ENCODE results near the gene JUP.

JUP gene

GRCh38 chr17:41793784-41794539 lies 7.5 kb upstream of the JUP start:
- H3K4me3 ChIP-seq (ENCODE audit: low read length): no peak overlapping the region
- H3K27ac ChIP-seq (ENCODE audit: low read length): no peak overlapping the region
- no CpG with 5 or more reads among the region's 14 CpGs for WGBS (ENCODE audit: insufficient coverage, insufficient read length)
- H3K4me1 ChIP-seq (ENCODE audit: control insufficient read depth, insufficient read depth, low read length): peaks cover 5% of the 10 kb centered on the region; the same call in 1 of the 2 replicates
- DNase-seq (ENCODE audit: low read depth, low spot score): no peak
- H3K9me3 ChIP-seq (ENCODE audit: control insufficient read depth, insufficient read depth, low read length): no peaks in the 10 kb centered on the region
- H3K36me3 ChIP-seq (ENCODE audit: control insufficient read depth, insufficient read depth, low read length): no peaks in the 10 kb centered on the region
- H3K27me3 ChIP-seq (ENCODE audit: control insufficient read depth, insufficient read depth, low read length): no peaks in the 10 kb centered on the region

- Histone ChIP-seq H3K4me3 (ENCODE audit: low read length) (no peak overlapping the region), H3K27me3 (ENCODE audit: control insufficient read depth, insufficient read depth, low read length) (no peaks in the 10 kb centered on the region), H3K27ac (ENCODE audit: low read length) (no peak overlapping the region), H3K36me3 (ENCODE audit: control insufficient read depth, insufficient read depth, low read length) (no peaks in the 10 kb centered on the region), H3K9me3 (ENCODE audit: control insufficient read depth, insufficient read depth, low read length) (no peaks in the 10 kb centered on the region), H3K4me1 (ENCODE audit: control insufficient read depth, insufficient read depth, low read length) (peaks cover 5% of the 10 kb centered on the region; the same call in 1 of the 2 replicates)
- DNase-seq (ENCODE audit: low read depth, low spot score): no peak
- WGBS (ENCODE audit: insufficient coverage, insufficient read length): no CpG with 5 or more reads among the region's 22 CpGs
These were observed 6.6 kb upstream of the JUP start for GRCh38 chr17:41792845-41793783.

GRCh38 chr17:41787021-41787418 lies 509 bp upstream of the JUP start:
- H3K36me3 ChIP-seq (ENCODE audit: control insufficient read depth, insufficient read depth, low read length): no peaks in the 10 kb centered on the region
- H3K4me3 ChIP-seq (ENCODE audit: low read length): no peak overlapping the region
- no peak for DNase-seq (ENCODE audit: low read depth, low spot score)
- peaks cover 2% of the 10 kb centered on the region; the same call in 1 of the 2 replicates for H3K4me1 ChIP-seq (ENCODE audit: control insufficient read depth, insufficient read depth, low read length)
- H3K27ac ChIP-seq (ENCODE audit: low read length): no peak overlapping the region
- no peaks in the 10 kb centered on the region for H3K27me3 ChIP-seq (ENCODE audit: control insufficient read depth, insufficient read depth, low read length)
- WGBS (ENCODE audit: insufficient coverage, insufficient read length): no CpG with 5 or more reads among the region's 4 CpGs
- H3K9me3 ChIP-seq (ENCODE audit: control insufficient read depth, insufficient read depth, low read length): no peaks in the 10 kb centered on the region

GRCh38 chr17:41785859-41786226 lies 668 bp downstream of the JUP start:
- Histone ChIP-seq H3K9me3 (ENCODE audit: control insufficient read depth, insufficient read depth, low read length) (no peaks in the 10 kb centered on the region), H3K36me3 (ENCODE audit: control insufficient read depth, insufficient read depth, low read length) (no peaks in the 10 kb centered on the region), H3K4me3 (ENCODE audit: low read length) (peak overlapping the region; percentile 79; the same call in 1 of the 2 replicates), H3K27ac (ENCODE audit: low read length) (no peak overlapping the region), H3K4me1 (ENCODE audit: control insufficient read depth, insufficient read depth, low read length) (peaks cover 2% of the 10 kb centered on the region; the same call in 1 of the 2 replicates), H3K27me3 (ENCODE audit: control insufficient read depth, insufficient read depth, low read length) (no peaks in the 10 kb centered on the region)
- no peak for DNase-seq (ENCODE audit: low read depth, low spot score)
- WGBS (ENCODE audit: insufficient coverage, insufficient read length): no CpG with 5 or more reads among the region's 22 CpGs

- DNase-seq (ENCODE audit: low read depth, low spot score): no peak
- H3K4me3 ChIP-seq (ENCODE audit: low read length): peak overlapping the region; percentile 79; the same call in 1 of the 2 replicates
These were observed 1.2 kb downstream of the JUP start for GRCh38 chr17:41785091-41785858.

GRCh38 chr17:41784207-41784744 lies 2.2 kb downstream of the JUP start:
- Histone ChIP-seq H3K4me1 (ENCODE audit: control insufficient read depth, insufficient read depth, low read length) (peaks cover 2% of the 10 kb centered on the region; the same call in 1 of the 2 replicates), H3K9me3 (ENCODE audit: control insufficient read depth, insufficient read depth, low read length) (no peaks in the 10 kb centered on the region), H3K4me3 (ENCODE audit: low read length) (peak overlapping the region; percentile 23; the same call in 1 of the 2 replicates), H3K27ac (ENCODE audit: low read length) (no peak overlapping the region), H3K27me3 (ENCODE audit: control insufficient read depth, insufficient read depth, low read length) (no peaks in the 10 kb centered on the region), H3K36me3 (ENCODE audit: control insufficient read depth, insufficient read depth, low read length) (no peaks in the 10 kb centered on the region)
- WGBS (ENCODE audit: insufficient coverage, insufficient read length): no CpG with 5 or more reads among the region's 6 CpGs
- no peak for DNase-seq (ENCODE audit: low read depth, low spot score)

More at GRCh38 chr17:41785091-41785858, 1.2 kb downstream of the JUP start:
- no CpG with 5 or more reads among the region's 13 CpGs for WGBS (ENCODE audit: insufficient coverage, insufficient read length)
- Histone ChIP-seq H3K4me1 (ENCODE audit: control insufficient read depth, insufficient read depth, low read length) (peaks cover 2% of the 10 kb centered on the region; the same call in 1 of the 2 replicates), H3K27ac (ENCODE audit: low read length) (no peak overlapping the region), H3K27me3 (ENCODE audit: control insufficient read depth, insufficient read depth, low read length) (no peaks in the 10 kb centered on the region), H3K36me3 (ENCODE audit: control insufficient read depth, insufficient read depth, low read length) (no peaks in the 10 kb centered on the region), H3K9me3 (ENCODE audit: control insufficient read depth, insufficient read depth, low read length) (no peaks in the 10 kb centered on the region)

GRCh38 chr17:41782142-41782541 lies 4.4 kb downstream of the JUP start:
- H3K36me3 ChIP-seq (ENCODE audit: control insufficient read depth, insufficient read depth, low read length): no peaks in the 10 kb centered on the region
- no peak overlapping the region for H3K4me3 ChIP-seq (ENCODE audit: low read length)
- WGBS (ENCODE audit: insufficient coverage, insufficient read length): no CpG with 5 or more reads among the region's 4 CpGs
- no peak for DNase-seq (ENCODE audit: low read depth, low spot score)
- H3K9me3 ChIP-seq (ENCODE audit: control insufficient read depth, insufficient read depth, low read length): no peaks in the 10 kb centered on the region
- no peak overlapping the region for H3K27ac ChIP-seq (ENCODE audit: low read length)
- 0 out of 2 replicates have a peak, but pooled peaks cover 4% of the 10 kb centered on the region for H3K4me1 ChIP-seq (ENCODE audit: control insufficient read depth, insufficient read depth, low read length)
- H3K27me3 ChIP-seq (ENCODE audit: control insufficient read depth, insufficient read depth, low read length): no peaks in the 10 kb centered on the region

- Histone ChIP-seq H3K4me1 (ENCODE audit: control insufficient read depth, insufficient read depth, low read length) (peaks cover 6% of the 10 kb centered on the region; the same call in 1 of the 2 replicates), H3K36me3 (ENCODE audit: control insufficient read depth, insufficient read depth, low read length) (no peaks in the 10 kb centered on the region), H3K4me3 (ENCODE audit: low read length) (no peak overlapping the region), H3K27me3 (ENCODE audit: control insufficient read depth, insufficient read depth, low read length) (no peaks in the 10 kb centered on the region), H3K27ac (ENCODE audit: low read length) (no peak overlapping the region), H3K9me3 (ENCODE audit: control insufficient read depth, insufficient read depth, low read length) (no peaks in the 10 kb centered on the region)
- DNase-seq (ENCODE audit: low read depth, low spot score): no peak
- no CpG with 5 or more reads among the region's 13 CpGs for WGBS (ENCODE audit: insufficient coverage, insufficient read length)
These were observed 5.0 kb downstream of the JUP start for GRCh38 chr17:41781404-41782110.

- H3K36me3 ChIP-seq (ENCODE audit: control insufficient read depth, insufficient read depth, low read length): no peaks in the 10 kb centered on the region
- H3K4me3 ChIP-seq (ENCODE audit: low read length): no peak overlapping the region
- no peaks in the 10 kb centered on the region for H3K27me3 ChIP-seq (ENCODE audit: control insufficient read depth, insufficient read depth, low read length)
- H3K27ac ChIP-seq (ENCODE audit: low read length): no peak overlapping the region
- H3K9me3 ChIP-seq (ENCODE audit: control insufficient read depth, insufficient read depth, low read length): no peaks in the 10 kb centered on the region
- no peak for DNase-seq (ENCODE audit: low read depth, low spot score)
- H3K4me1 ChIP-seq (ENCODE audit: control insufficient read depth, insufficient read depth, low read length): peaks cover 9% of the 10 kb centered on the region; the same call in 1 of the 2 replicates
- no CpG with 5 or more reads among the region's 1 CpG for WGBS (ENCODE audit: insufficient coverage, insufficient read length)
These were observed 6.6 kb downstream of the JUP start for GRCh38 chr17:41779954-41780353.
